CD4-positive, alpha-beta T cell treated with Interleukin-15 for 1 hour (primary cell): Measurements from ENCODE around the gene DCTN3.

Experiments
- DNase-seq: peaks from one replicate; pipeline ENCODE4 v3.0.0-alpha.2; 2020

DCTN3 gene

GRCh38 chr9:34588671-34589635 lies 31.3 kb downstream of the DCTN3 start:
- no peak for DNase-seq

DNA sequence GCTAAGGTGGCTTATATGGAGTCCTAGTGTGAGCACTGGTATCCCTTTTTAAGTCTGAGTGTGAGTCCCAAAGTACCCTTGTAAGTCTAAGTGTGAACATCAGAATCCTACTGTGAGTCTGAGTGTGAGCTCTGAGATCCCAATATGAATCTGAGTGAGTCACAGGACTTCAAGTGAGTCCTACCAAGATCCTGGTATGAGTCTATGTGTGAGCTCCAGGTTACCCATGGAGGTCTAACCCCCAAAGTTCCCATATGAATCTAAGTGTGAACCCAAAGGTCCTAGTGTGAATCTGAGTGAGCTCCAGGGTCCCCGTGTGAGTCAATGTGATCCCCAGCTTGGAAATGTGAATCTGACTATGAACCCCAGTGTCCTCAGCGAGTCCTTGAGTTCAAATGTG lies 33.0 kb downstream of the DCTN3 start:
- DNase-seq: no peak

DNA sequence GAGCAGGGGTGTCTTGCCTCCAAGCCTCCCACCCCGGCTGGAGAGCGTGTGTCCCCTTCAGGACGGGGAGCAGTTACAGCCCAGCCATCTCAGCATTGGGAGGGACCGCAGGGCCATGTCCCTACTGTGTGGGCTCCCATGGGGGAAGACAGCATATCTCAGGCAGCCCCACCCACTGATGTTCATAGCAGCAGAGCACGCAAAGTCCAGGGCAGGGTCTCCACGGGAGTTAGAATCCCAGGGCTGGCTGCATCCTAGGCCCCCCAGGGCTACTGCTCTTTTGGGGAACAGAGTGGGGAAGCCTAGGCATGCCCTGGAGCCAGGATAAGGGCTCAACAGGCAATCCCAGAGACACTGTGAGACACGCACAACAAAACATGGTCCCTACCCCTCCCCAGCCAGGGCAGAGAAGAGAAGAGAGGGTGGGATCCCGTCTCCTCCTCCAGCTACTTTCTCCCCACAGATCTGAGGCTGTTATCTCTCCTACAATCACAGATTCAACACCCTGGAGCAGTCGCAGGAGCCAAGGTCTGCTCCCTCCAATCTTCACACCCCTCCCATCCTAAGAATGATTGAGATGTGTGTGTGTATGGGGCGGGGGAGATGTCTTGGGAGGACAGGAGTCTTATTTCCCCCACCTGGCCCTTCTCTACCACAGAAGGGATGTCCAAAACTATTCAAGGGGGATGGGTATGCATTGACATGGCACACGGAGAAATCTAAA lies 34.2 kb downstream of the DCTN3 start:
- no peak for DNase-seq

DNA sequence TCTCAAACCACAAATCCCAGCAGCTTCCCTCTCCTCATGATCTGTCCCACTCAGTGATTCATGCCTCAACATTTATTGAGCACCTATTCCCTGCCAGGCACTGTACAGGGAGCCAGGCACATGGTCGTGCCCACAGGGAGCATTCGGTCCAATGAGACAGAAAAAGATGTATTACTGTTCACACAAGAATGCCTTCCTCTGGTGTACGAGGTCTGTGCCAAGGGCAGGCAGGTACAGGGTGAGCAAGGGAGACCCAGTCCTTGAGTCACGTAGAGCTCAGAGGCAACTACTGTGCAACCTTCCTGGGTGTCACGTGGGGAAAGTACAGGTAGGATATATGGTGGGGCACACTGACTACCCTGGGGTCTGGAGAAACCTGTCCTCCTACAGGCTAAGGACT lies 35.3 kb downstream of the DCTN3 start:
- DNase-seq: no peak

GRCh38 chr9:34582787-34583186 lies 37.5 kb downstream of the DCTN3 start:
- no peak for DNase-seq

GRCh38 chr9:34581318-34581717 lies 39.0 kb downstream of the DCTN3 start:
- DNase-seq: no peak

DNA sequence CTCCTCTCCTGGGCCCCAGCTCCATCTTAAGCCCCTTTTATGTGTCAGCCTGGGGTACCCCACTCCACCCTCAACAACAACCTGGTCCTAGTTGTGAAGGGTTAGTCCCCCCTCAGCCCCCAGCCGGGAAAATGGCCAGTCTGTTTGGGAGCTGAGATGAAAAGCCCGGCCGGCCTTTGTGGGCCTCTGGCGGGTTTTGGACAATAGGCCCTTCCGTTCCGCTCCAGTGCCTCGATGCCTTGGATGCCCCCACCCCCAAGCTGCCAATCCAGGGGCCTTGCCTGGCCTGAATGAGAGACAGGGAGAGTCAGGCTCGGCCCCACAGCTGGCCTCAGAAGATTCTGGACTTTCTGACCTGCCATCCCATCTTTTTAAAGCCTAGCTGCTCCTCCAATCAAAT lies 39.9 kb downstream of the DCTN3 start:
- DNase-seq: no peak

DNA sequence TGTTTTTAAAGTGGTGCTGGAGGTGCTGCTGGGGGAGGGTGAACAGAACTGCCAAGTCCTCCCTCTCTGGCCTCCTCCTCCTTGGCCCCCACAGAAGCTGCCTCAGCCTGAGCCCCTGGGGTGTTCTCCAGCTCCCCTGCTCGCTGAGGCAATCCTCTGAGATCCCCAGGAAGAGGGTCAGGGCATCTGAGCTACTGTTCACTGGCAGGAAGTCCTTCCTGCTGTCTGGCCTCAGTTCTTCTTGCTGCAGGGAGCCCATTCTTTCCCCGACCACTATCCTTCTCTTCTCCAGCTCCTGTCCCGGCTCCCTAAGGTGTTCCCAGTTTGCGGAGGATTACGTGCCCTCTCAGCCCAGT lies 40.5 kb downstream of the DCTN3 start:
- no peak for DNase-seq

DNA sequence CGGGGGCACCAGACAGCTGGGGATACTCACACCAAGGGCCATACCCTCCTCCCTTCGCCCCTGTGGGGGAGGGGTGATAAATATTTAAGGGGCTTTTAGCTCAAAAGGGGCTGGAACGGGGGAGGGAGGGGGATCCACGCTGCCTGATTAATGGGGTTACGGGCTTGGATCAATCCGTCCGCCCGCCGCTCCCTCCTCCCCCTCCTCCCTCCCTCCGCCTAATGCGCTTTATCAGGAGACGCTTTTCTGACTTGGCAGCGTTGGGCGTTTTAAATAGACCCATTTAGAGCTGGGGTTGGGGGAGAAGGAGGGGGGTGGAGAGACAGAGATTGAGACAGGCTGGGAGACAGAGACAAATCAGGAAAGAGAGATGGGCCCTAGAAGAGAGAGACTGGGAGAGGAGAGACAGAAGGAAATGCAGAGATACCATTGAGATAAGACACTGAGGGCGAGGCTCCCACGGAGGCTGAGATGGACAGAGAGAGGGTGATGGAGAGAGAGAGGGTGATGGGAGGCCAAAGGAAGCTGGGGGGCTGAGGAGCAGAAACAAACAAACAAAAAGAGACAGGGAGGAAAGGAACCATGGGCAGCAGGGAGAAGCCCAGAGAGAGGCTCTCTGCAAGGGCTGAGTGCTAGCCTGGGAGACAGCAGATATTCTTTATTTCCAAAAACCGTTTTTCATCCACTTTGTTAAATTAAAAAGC lies 41.0 kb downstream of the DCTN3 start:
- no peak for DNase-seq

GRCh38 chr9:34578241-34579103 lies 41.8 kb downstream of the DCTN3 start:
- DNase-seq: no peak

DNA sequence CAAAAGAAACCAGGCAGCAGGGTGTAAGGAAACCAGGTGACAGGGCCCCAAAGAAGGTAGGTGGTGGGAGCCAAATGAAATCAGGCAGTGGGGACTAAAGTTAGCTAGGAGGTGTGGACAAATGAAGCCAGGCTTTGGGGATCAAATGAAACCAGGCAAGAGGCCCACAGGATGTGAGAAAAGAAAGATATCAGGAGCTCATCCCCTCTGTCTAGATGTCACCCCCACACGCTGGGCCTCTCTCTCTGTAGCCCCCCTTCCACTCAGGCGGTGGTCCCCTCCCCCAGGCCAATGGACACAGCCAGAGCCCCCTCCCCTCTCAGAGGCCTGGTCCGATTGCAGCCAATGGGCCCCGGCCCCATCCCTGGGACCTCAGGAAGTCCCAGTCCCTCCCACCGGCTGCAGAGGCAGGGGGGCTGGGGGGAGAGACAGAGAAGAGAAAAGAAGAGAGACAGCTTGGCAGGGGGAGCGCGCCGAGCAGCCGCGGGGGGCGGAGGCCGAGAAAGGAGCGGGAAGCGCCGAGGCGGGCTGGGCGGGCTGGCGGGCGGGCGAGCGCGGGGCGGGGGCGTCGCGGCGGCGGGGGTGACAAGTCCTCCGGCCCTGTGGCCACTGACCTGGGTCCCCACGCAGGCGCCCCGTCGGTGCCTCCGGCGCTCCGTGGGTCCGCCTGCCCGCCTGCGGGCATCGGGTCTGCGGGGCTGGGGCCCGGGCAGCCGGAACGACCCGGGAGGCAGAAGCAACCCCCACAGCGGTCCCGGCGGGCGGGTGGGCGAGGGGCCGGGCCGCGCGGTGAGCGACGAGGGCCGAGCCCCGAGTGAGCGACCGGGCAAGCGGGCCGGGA lies 42.7 kb downstream of the DCTN3 start:
- DNase-seq: no peak

DNA sequence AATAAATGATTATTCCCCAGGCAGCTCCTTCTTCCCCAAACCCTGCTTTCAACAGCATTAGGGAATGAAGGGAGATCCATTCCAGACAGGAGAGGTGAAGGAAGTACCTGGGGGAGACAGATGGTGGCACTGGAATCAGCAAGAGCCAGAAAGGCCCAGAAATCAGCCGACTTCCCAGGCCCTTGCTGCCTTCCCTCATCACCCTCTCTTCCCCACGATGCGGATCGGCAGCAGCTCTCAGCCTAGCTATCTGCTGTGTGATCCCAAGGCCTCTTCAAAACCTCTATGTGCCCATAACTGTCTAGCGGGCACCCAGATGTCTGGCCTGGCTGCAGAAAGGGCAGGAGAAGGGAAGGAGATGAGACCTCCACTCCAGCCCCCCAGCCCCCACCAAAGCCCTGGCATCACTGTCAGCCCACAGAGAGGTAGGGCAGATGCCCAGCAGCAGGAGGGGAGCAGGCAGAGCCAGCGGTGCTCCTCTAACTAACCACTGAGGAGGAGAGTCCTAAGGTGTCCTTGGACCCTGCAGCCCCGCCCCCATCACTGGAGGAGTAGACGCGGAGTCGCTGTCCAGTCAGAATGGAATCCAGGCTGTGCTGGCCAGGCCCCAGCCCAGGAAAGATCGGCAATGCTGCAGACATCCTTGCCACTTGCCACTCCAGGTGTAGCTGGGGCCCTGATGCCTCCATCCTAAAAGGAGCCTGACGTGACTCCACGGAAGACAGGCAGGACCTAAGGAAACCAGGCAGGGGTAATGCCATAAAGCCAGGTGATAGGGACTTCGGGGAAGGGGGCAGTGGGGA lies 43.5 kb downstream of the DCTN3 start:
- no peak for DNase-seq

DNA sequence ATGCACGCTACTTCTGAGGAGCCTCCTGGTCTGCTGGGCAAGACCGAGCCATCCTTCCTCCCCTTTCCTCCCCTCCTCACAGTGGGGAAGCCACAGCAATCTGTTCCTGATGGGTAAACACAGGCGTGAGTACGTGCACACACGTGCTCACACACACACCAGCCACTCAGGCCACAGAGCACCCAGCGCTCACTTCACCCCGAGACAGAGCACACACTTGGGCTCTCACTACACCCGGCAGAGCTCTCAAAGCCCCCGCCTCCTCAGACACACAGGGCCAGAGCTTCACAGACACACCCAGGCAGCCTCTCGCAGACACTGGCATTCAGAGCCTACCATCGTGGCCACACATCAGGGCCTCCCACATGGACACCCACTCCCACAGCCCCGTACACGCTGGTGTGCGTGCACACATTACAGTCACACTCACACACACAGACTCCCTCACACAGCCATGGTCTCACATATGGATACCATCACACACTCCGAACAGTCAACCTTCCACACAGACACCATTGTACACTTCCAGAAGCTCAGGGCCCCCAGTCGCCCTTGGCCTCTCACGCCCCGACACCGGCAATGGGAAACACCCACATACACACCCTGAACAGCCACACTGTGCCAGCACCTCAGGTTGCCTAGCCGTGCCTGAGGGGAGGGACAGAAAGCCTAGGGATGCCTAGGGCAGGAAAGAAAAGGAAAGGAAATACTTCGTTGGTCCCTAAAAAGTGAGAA lies 44.3 kb downstream of the DCTN3 start:
- DNase-seq: no peak

DNA sequence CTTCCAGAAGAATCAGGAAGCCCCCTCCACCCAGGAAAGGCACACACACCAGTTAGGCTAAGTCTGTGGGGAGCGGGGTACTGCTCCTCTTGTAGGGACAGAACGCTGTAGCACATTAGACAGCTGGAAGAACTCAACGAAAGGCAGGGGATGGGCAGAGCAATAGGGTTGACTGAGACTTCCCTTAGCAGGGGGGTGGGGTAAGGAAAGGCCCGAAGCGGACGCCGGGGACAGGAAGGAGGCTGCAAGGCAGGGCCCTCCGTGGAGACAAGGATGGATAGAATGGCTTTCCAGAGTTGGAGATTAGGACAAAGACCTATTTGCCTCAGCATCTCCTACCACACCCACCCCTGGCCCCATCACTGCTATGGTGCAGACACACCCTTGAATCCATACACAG lies 45.1 kb downstream of the DCTN3 start:
- DNase-seq: no peak

DNA sequence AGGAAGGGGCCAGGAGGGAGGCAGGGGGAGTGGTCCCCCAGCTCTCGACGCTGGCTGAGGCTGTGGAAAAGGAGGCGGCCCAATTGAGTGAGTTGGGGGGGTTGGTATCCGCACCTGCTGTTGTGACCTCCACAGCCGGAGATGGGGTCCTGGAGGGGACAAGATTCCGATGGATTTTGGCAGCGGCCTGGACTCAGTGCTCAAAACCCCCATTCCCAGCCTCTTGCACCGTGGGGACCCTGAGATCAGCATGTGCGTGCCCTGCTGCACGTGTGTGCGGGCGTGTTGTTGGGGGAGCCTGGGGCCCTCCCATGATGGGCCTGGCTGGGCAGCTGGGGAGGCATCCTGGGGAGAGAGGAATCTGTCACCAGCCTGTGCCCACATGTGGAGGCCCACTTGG lies 45.7 kb downstream of the DCTN3 start:
- no peak for DNase-seq

DNA sequence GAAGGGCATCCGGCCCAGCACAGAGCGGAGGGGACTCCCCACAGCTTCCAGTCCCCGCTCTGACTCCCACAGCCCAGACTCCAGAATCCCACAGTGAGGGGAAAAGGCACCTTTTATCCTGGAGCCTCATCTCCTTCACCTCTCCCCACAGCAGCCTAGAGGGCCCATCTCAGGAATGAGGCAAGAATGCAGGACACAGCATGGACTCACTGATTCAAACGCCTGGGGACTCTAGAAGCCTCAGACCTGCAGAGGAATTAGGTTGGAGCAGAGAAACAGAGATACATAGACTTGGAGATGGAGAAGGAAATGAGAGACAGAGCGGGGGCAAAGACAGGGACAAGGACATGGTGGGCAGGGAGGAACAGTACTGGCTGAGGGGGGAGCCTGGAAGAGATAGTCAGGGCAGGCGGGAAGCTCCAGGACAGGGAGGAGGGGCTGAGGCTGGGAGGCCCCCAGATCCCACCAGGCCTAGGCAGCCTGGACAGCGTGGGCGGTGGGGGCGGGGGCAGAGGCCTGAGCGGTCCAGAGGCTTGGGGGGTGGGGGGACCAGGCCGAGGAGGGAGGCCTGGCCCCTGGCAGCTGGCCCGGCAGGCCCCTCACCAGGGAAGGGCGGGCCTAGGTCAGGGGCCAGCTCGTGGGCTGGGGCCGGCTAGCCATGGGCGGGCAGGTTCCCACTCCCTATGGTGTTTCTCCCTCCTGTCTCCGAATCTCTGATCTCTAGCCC lies 46.5 kb downstream of the DCTN3 start:
- no peak for DNase-seq

- DNase-seq: no peak
Observed at GRCh38 chr9:34572628-34573027, 47.7 kb downstream of the DCTN3 start.

- no peak for DNase-seq
Observed at GRCh38 chr9:34572092-34572491, 48.2 kb downstream of the DCTN3 start.

DNA sequence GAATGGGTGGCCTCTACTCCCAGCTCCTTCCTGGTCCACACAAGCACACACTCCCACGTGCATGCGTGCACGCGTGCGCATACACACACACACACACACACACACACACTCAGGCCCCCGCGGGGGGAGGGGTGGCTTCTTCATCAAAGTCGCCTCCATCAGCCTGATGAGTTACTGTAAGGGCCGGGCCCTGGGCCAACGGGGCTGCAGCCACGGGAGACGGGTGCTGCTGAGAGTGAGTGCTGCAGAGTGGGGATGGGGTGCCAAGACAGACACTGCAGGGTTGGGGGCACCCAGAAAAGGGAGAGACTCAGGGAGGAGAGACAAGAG lies 48.8 kb downstream of the DCTN3 start:
- DNase-seq: no peak
